GM12872 (cell line): ENCODE measurements around the gene TFR2.
A peak's percentile ranks its signal among the peaks of the same experiment; 100 is the strongest.

ENCODE experiments used
- CTCF ChIP-seq: IDR thresholded peaks from 3 replicates; pipeline ENCODE4 v1.5.1; 2011; ENCODE audit warnings: low read depth, mild to moderate bottlenecking, low read length, moderate library complexity; ENCODE audit not compliant: insufficient read depth

TFR2 gene

GRCh38 chr7:100630066-100630465 lies 11.3 kb downstream of the TFR2 start:
- no peak for TF ChIP-seq CTCF

GRCh38 chr7:100629117-100629716 lies 12.1 kb downstream of the TFR2 start:
- peak; percentile 63 for TF ChIP-seq CTCF

- TF ChIP-seq CTCF = no peak
These were observed 14.2 kb downstream of the TFR2 start for GRCh38 chr7:100627238-100627549.

GRCh38 chr7:100626530-100627237 lies 14.7 kb downstream of the TFR2 start:
- TF ChIP-seq CTCF = no peak

- TF ChIP-seq CTCF = no peak
These were observed 15.3 kb downstream of the TFR2 start for GRCh38 chr7:100626055-100626454.

- no peak for TF ChIP-seq CTCF
These were observed 17.2 kb downstream of the TFR2 start for GRCh38 chr7:100623951-100624824.

- TF ChIP-seq CTCF = no peak
These were observed 19.8 kb downstream of the TFR2 start for GRCh38 chr7:100621554-100621953.
